HepG2 (cell line): ENCODE results near the gene NAPEPLD. TPM values are rescaled to one million over a fixed set of nuclear protein-coding genes. Genes with fewer than 3 reads are reported as not detected.

Experiments
- ATM ChIP-seq: fragments of 450-650 bp; IDR thresholded peaks from 2 replicates; pipeline ENCODE4 v1.7.1; 2017; ENCODE audit warnings: mild to moderate bottlenecking, borderline replicate concordance
- HES4 ChIP-seq: sonication (generic); formaldehyde crosslinking; IDR thresholded peaks from 2 replicates; pipeline ENCODE4 v1.9.0; 2021; ENCODE audit warnings: mild to moderate bottlenecking, missing genetic modification reagents, borderline replicate concordance
- KDM1A ChIP-seq: IDR thresholded peaks from 2 replicates; pipeline ENCODE4 v1.6.1; 2016; ENCODE audit warnings: missing compliant biosample characterization
- KMT2A ChIP-seq: sonication (generic); formaldehyde crosslinking; IDR thresholded peaks from 2 replicates; pipeline ENCODE4 v1.4.0; 2020; ENCODE audit warnings: missing genetic modification reagents
- MAF1 ChIP-seq: sonication (generic); formaldehyde crosslinking; IDR thresholded peaks from 2 replicates; pipeline ENCODE4 v1.5.0; 2020; ENCODE audit warnings: missing genetic modification reagents, borderline replicate concordance
- MAFG ChIP-seq: sonication (generic); formaldehyde crosslinking; IDR thresholded peaks from 2 replicates; pipeline ENCODE4 v1.5.1; 2020; ENCODE audit warnings: mild to moderate bottlenecking, missing genetic modification reagents
- RCOR2 ChIP-seq: IDR thresholded peaks from 2 replicates; pipeline ENCODE4 v1.6.1; 2016; ENCODE audit warnings: missing biosample characterization, missing genetic modification reagents
- RFX5 ChIP-seq: IDR thresholded peaks from 2 replicates; pipeline ENCODE4 v1.6.1; 2011; ENCODE audit warnings: low read depth, low read length, improper control_type of control experiment
- SALL1 ChIP-seq: sonication (generic); formaldehyde crosslinking; IDR thresholded peaks from 2 replicates; pipeline ENCODE4 v1.8.0; 2022; ENCODE audit warnings: mild to moderate bottlenecking, missing genetic modification reagents
- SMC3 ChIP-seq: IDR thresholded peaks from 2 replicates; pipeline ENCODE4 v1.6.1; 2011; ENCODE audit warnings: low read length, improper control_type of control experiment
- ZBTB8A ChIP-seq: sonication (generic); formaldehyde crosslinking; IDR thresholded peaks from 2 replicates; pipeline ENCODE4 v1.4.0; 2020; ENCODE audit warnings: mild to moderate bottlenecking, low read depth, missing genetic modification reagents, borderline replicate concordance
- ZNF331 ChIP-seq: sonication (generic); formaldehyde crosslinking; IDR thresholded peaks from 2 replicates; pipeline ENCODE4 v1.4.0; 2020; ENCODE audit warnings: missing genetic modification reagents
- ZNF33A ChIP-seq: sonication (generic); formaldehyde crosslinking; IDR thresholded peaks from 2 replicates; pipeline ENCODE4 v1.5.1; 2020; ENCODE audit warnings: missing genetic modification reagents, mild to moderate bottlenecking, moderate library complexity, borderline replicate concordance
- ZNF44 ChIP-seq: sonication (generic); formaldehyde crosslinking; IDR thresholded peaks from 2 replicates; pipeline ENCODE4 v1.5.1; 2020; ENCODE audit warnings: mild to moderate bottlenecking, missing genetic modification reagents
- ZNF512B ChIP-seq: sonication (generic); formaldehyde crosslinking; IDR thresholded peaks from 2 replicates; pipeline ENCODE4 v1.5.1; 2020; ENCODE audit warnings: missing genetic modification reagents, mild to moderate bottlenecking, borderline replicate concordance
- polyA plus RNA-seq, 8 experiments: library from polyadenylated mRNA; depleted of rRNA in 3 of 8; stranded (reverse) in 7 of 8; unstranded in 1 of 8; fragments of >200 nt; fragmentation: Illumina TruSeq in 4 of 8; extraction: Trizol in 4 of 8; gene quantifications; 2 replicates each; pipeline versions ENCODE4 v1.2.1 to v1.2.3, GENCODE V29; 2011 to 2016; ENCODE audit warnings: low read depth in 4 of 8, missing spikeins in 1 of 8, mixed read lengths in 1 of 8; ENCODE audit not compliant: insufficient read depth in 1 of 8
- total RNA-seq, 5 experiments: library from RNA; depleted of rRNA; stranded (reverse); fragments of >200 nt; fragmentation: Illumina TruSeq; extraction: Trizol; gene quantifications; 2 replicates each; pipeline ENCODE4 v1.2.3, GENCODE V29; 2016; ENCODE audit warnings: low read depth in 1 of 5
- TF ChIP-seq, protein P1 (sequence below): IDR thresholded peaks from 2 replicates; pipeline ENCODE4 v1.6.1; 2016; ENCODE audit warnings: missing biosample characterization, missing genetic modification reagents, low read depth
- TF ChIP-seq, protein P2 (sequence below): sonication (generic); formaldehyde crosslinking; IDR thresholded peaks from 2 replicates; pipeline ENCODE4 v1.4.0; 2020; ENCODE audit warnings: missing genetic modification reagents
- TF ChIP-seq, protein P3 (sequence below): sonication (generic); formaldehyde crosslinking; conservative IDR thresholded peaks from 2 replicates; pipeline ENCODE4 v1.4.0; 2020; ENCODE audit warnings: missing genetic modification reagents

NAPEPLD gene
- total and polyA plus RNA-seq, 2 of the 13 experiments (the other 11 are each of a cell fraction or from before 2014, with no cell fraction given) = 3.4 to 5.6 TPM

DNA sequence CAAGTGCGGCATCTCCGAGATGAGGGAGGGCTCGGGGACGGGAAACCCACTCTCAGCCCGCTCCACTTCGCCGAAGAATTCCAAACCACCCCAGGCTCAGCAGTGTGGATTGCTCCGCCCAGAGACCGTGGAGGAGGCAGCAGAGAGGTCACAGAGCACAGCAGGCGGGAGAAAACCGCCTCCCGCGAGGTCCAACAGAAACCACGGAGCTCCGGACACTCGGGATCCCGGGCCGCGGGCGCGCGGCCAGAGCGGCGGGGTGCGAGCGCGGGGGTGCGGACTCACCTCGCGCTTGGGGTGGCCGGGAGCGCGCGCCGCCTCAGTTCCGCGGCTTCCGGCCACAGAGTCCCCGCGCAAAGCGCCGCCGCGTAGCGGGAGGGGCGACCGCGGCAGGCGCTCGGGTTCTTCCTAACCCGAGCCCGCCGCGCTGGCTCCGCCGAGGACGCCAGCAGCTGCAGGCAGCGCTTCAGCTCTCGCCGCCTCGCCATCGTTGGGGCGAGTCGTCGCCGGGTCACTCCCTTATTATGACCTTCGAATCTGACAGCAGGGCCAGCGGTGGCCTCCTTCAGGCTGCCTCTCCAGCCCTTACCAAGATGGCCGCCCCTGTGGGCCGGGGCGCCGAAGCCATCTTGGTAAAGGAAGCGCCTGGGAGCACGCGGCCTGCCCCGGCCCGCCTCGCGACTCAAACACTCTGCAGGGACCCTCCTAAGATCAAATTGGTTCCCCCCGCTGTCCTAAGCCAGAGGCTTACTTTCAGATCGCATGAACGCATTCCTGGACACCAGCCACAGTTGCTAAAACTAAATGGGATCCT lies at the start of gene NAPEPLD (continued):
- TF ChIP-seq MAF1 = no peak
- TF ChIP-seq, protein P1, sequence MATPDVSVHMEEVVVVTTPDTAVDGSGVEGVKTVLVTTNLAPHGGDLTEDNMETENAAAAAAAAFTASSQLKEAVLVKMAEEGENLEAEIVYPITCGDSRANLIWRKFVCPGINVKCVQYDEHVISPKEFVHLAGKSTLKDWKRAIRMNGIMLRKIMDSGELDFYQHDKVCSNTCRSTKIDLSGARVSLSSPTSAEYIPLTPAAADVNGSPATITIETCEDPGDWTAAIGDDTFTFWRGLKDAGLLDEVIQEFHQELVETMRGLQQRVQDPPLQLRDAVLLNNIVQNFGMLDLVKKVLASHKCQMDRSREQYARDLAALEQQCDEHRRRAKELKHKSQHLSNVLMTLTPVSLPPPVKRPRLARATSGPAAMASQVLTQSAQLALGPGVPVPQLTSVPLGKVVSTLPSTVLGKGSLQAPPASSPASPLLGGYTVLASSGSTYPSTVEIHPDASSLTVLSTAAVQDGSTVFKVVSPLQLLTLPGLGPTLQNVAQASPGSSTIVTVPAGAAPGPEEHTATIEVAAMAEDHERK (CRISPR knock-in tag) = no peak; the same call in 1 of the 2 replicates
- no peak for TF ChIP-seq SMC3
- TF ChIP-seq ZNF512B = peak; percentile 81; the same call in 1 of the 2 replicates
- TF ChIP-seq, protein P2, sequence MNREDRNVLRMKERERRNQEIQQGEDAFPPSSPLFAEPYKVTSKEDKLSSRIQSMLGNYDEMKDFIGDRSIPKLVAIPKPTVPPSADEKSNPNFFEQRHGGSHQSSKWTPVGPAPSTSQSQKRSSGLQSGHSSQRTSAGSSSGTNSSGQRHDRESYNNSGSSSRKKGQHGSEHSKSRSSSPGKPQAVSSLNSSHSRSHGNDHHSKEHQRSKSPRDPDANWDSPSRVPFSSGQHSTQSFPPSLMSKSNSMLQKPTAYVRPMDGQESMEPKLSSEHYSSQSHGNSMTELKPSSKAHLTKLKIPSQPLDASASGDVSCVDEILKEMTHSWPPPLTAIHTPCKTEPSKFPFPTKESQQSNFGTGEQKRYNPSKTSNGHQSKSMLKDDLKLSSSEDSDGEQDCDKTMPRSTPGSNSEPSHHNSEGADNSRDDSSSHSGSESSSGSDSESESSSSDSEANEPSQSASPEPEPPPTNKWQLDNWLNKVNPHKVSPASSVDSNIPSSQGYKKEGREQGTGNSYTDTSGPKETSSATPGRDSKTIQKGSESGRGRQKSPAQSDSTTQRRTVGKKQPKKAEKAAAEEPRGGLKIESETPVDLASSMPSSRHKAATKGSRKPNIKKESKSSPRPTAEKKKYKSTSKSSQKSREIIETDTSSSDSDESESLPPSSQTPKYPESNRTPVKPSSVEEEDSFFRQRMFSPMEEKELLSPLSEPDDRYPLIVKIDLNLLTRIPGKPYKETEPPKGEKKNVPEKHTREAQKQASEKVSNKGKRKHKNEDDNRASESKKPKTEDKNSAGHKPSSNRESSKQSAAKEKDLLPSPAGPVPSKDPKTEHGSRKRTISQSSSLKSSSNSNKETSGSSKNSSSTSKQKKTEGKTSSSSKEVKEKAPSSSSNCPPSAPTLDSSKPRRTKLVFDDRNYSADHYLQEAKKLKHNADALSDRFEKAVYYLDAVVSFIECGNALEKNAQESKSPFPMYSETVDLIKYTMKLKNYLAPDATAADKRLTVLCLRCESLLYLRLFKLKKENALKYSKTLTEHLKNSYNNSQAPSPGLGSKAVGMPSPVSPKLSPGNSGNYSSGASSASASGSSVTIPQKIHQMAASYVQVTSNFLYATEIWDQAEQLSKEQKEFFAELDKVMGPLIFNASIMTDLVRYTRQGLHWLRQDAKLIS (CRISPR knock-in tag) = no peak
- no peak for TF ChIP-seq ATM
- no peak for TF ChIP-seq KDM1A (CRISPR knock-in tag)
- TF ChIP-seq RFX5 = no peak
- TF ChIP-seq RCOR2 (CRISPR knock-in tag) = no peak
- TF ChIP-seq ZBTB8A = no peak
- no peak for TF ChIP-seq ZNF33A (CRISPR knock-in tag)
- TF ChIP-seq MAFG = no peak
- TF ChIP-seq, protein P3, sequence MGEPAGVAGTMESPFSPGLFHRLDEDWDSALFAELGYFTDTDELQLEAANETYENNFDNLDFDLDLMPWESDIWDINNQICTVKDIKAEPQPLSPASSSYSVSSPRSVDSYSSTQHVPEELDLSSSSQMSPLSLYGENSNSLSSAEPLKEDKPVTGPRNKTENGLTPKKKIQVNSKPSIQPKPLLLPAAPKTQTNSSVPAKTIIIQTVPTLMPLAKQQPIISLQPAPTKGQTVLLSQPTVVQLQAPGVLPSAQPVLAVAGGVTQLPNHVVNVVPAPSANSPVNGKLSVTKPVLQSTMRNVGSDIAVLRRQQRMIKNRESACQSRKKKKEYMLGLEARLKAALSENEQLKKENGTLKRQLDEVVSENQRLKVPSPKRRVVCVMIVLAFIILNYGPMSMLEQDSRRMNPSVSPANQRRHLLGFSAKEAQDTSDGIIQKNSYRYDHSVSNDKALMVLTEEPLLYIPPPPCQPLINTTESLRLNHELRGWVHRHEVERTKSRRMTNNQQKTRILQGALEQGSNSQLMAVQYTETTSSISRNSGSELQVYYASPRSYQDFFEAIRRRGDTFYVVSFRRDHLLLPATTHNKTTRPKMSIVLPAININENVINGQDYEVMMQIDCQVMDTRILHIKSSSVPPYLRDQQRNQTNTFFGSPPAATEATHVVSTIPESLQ (CRISPR knock-in tag) = 0 out of 2 replicates have a peak, but pooled peaks have one; percentile 54
- TF ChIP-seq HES4 (CRISPR knock-in tag) = peak; percentile 52
- peak; percentile 75; the same call in 1 of the 2 replicates for TF ChIP-seq SALL1 (CRISPR knock-in tag)
- no peak; the same call in 1 of the 2 replicates for TF ChIP-seq ZNF44
- TF ChIP-seq ZNF331 (CRISPR knock-in tag) = no peak
- TF ChIP-seq KMT2A (CRISPR knock-in tag) = peak; percentile 53; the same call in 1 of the 2 replicates
